ENCODE data around the gene CD6.

The CD6 gene

GRCh38 chr11:61028135-61028729, 56.8 kb downstream of the CD6 start:
- DNase-seq (ENCODE audit: low spot score) = no peak

GRCh38 chr11:61032824-61033223, 61.3 kb downstream of the CD6 start:
- no peak for DNase-seq (ENCODE audit: low spot score)

- DNase-seq (ENCODE audit: low spot score) = no peak
Observed at GRCh38 chr11:61033417-61033816, 61.9 kb downstream of the CD6 start.

GRCh38 chr11:61034111-61034510, 62.6 kb downstream of the CD6 start:
- DNase-seq (ENCODE audit: low spot score) = no peak

GRCh38 chr11:61034704-61035525, 63.4 kb downstream of the CD6 start:
- DNase-seq (ENCODE audit: low spot score) = no peak

- DNase-seq (ENCODE audit: low spot score) = no peak
Observed at GRCh38 chr11:61035526-61035835, 64.0 kb downstream of the CD6 start.

- no peak for DNase-seq (ENCODE audit: low spot score)
Observed at GRCh38 chr11:61037441-61038093, 66.1 kb downstream of the CD6 start.

- DNase-seq (ENCODE audit: low spot score) = no peak
Observed at GRCh38 chr11:61039916-61040315, 68.4 kb downstream of the CD6 start.

GRCh38 chr11:61041755-61042518, 70.5 kb downstream of the CD6 start:
- DNase-seq (ENCODE audit: low spot score) = no peak

- DNase-seq (ENCODE audit: low spot score) = no peak
Observed at GRCh38 chr11:61042537-61042936, 71.1 kb downstream of the CD6 start.

- no peak for DNase-seq (ENCODE audit: low spot score)
Observed at GRCh38 chr11:61042961-61043540, 71.6 kb downstream of the CD6 start.

- DNase-seq (ENCODE audit: low spot score) = no peak
Observed at GRCh38 chr11:61045271-61045670, 73.8 kb downstream of the CD6 start.

- DNase-seq (ENCODE audit: low spot score) = no peak
Observed at GRCh38 chr11:61046833-61047232, 75.4 kb downstream of the CD6 start.

- no peak for DNase-seq (ENCODE audit: low spot score)
Observed at GRCh38 chr11:61048368-61049062, 77.0 kb downstream of the CD6 start.

GRCh38 chr11:61049063-61049377, 77.5 kb downstream of the CD6 start:
- DNase-seq (ENCODE audit: low spot score) = no peak

GRCh38 chr11:61049859-61050258, 78.4 kb downstream of the CD6 start:
- no peak for DNase-seq (ENCODE audit: low spot score)

GRCh38 chr11:61052182-61052972, 80.9 kb downstream of the CD6 start:
- no peak for DNase-seq (ENCODE audit: low spot score)

GRCh38 chr11:61053191-61053590, 81.7 kb downstream of the CD6 start:
- no peak for DNase-seq (ENCODE audit: low spot score)

GRCh38 chr11:61054513-61054912, 83.0 kb downstream of the CD6 start:
- no peak for DNase-seq (ENCODE audit: low spot score)

- DNase-seq (ENCODE audit: low spot score) = no peak
Observed at GRCh38 chr11:61054927-61055562, 83.6 kb downstream of the CD6 start.

GRCh38 chr11:61055776-61056175, 84.3 kb downstream of the CD6 start:
- DNase-seq (ENCODE audit: low spot score) = no peak

Measured in hepatic stellate cell (primary cell).